DOHH2 (cell line): ENCODE data around the gene TRAF6.

Experiments used
- H3F3A ChIP-seq: fragments of 200-600 bp; sonication (generic), shearing (Covaris generic); 2 replicates; pipeline ENCODE4 v1.6.0; 2016; ENCODE audit warnings: antibody characterized with exemption, mild to moderate bottlenecking; ENCODE audit not compliant: control insufficient read depth, insufficient read depth
- H3K27ac ChIP-seq: fragments of 200-600 bp; sonication (generic); 2 replicates; pipeline ENCODE4 v1.5.1; 2014; ENCODE audit warnings: low read depth, mild to moderate bottlenecking, low read length, moderate library complexity
- H3K27me3 ChIP-seq: fragments of 200-600 bp; sonication (generic); 2 replicates; pipeline ENCODE4 v1.6.1; 2014; ENCODE audit warnings: mild to moderate bottlenecking, low read length, mixed read lengths; ENCODE audit not compliant: control insufficient read depth
- H3K36me3 ChIP-seq: fragments of 200-600 bp; sonication (generic); 2 replicates; pipeline ENCODE4 v1.6.1; 2014; ENCODE audit warnings: mild to moderate bottlenecking, low read length, moderate library complexity, mixed read lengths; ENCODE audit not compliant: control insufficient read depth
- H3K4me1 ChIP-seq: fragments of 200-600 bp; sonication (generic); 2 replicates; pipeline ENCODE4 v1.6.1; 2014; ENCODE audit warnings: mild to moderate bottlenecking, low read length, mixed read lengths; ENCODE audit not compliant: control insufficient read depth
- H3K4me2 ChIP-seq: fragments of 200-600 bp; sonication (generic); 2 replicates; pipeline ENCODE4 v1.6.0; 2014; ENCODE audit warnings: mild to moderate bottlenecking, low read length, moderate library complexity
- H3K4me3 ChIP-seq: fragments of 200-600 bp; sonication (generic); 2 replicates; pipeline ENCODE4 v1.5.1; 2014; ENCODE audit warnings: mild to moderate bottlenecking, low read length, mixed read lengths
- H3K79me2 ChIP-seq: fragments of 200-600 bp; sonication (generic); 2 replicates; pipeline ENCODE4 v1.6.1; 2014; ENCODE audit warnings: mild to moderate bottlenecking, low read length, mixed read lengths; ENCODE audit not compliant: control insufficient read depth
- H3K9me2 ChIP-seq: fragments of 200-600 bp; sonication (generic); replicated peaks from 2 replicates; pipeline ENCODE4 v1.6.1; 2014; ENCODE audit warnings: mild to moderate bottlenecking, low read length, mixed read lengths; ENCODE audit not compliant: control insufficient read depth
- H3K9me3 ChIP-seq: fragments of 200-600 bp; sonication (generic); 2 replicates; pipeline ENCODE4 v1.6.1; 2014; ENCODE audit warnings: antibody characterized with exemption, low read length, mixed read lengths; ENCODE audit not compliant: control insufficient read depth, insufficient read depth
- H4K20me1 ChIP-seq: fragments of 200-600 bp; sonication (generic); 2 replicates; pipeline ENCODE4 v1.6.0; 2014; ENCODE audit warnings: low read depth, mild to moderate bottlenecking, antibody characterized with exemption, low read length, moderate library complexity; ENCODE audit not compliant: control insufficient read depth, insufficient read depth
- EZH2phosphoT487 ChIP-seq: fragments of 200-600 bp; sonication (generic); IDR thresholded peaks from 2 replicates; pipeline ENCODE4 v1.6.1; 2017; ENCODE audit warnings: borderline replicate concordance, mild to moderate bottlenecking, antibody characterized with exemption, low read length, moderate library complexity, mixed read lengths
- TF ChIP-seq, protein P1 (sequence below): fragments of 200-600 bp; sonication (generic); IDR thresholded peaks from one replicate; pipeline ENCODE4 v1.5.1; 2014; ENCODE audit warnings: antibody characterized with exemption, mild to moderate bottlenecking, low read depth, low read length; ENCODE audit not compliant: poor library complexity, severe bottlenecking

The TRAF6 gene

DNA sequence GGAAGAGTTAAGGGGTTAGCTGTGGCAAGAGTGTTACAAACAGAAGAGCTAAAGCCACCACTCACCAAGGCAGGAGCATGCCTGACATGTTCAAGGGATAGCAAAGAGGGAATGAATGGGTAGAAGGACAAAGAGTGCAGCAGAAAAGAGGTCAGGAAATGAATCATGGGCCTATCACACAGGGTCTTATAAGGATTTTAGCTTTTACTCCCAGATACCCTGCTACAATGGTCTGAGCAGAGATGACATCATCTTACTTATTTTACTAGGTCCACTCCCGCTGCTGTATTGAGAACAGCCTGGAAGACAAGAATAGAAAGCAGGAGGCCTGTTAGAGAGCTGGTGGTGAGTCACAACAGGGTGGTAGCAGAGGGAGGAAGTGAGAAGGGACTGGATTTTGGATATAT lies 9.8 kb downstream of the TRAF6 start:
- Histone ChIP-seq H3K4me2 (no peak overlapping the region), H3K27me3 (no peaks in the 10 kb centered on the region), H3F3A (no peaks in the 10 kb centered on the region), H3K79me2 (peaks cover 22% of the 10 kb centered on the region), H3K36me3 (peaks cover 32% of the 10 kb centered on the region), H3K9me2 (no peaks in the 10 kb centered on the region), H3K4me1 (no peaks in the 10 kb centered on the region), H3K4me3 (no peak overlapping the region), H3K9me3 (no peaks in the 10 kb centered on the region), H4K20me1 (no peaks in the 10 kb centered on the region), H3K27ac (no peak overlapping the region)
- TF ChIP-seq EZH2phosphoT487 = no peak
- TF ChIP-seq, protein P1, sequence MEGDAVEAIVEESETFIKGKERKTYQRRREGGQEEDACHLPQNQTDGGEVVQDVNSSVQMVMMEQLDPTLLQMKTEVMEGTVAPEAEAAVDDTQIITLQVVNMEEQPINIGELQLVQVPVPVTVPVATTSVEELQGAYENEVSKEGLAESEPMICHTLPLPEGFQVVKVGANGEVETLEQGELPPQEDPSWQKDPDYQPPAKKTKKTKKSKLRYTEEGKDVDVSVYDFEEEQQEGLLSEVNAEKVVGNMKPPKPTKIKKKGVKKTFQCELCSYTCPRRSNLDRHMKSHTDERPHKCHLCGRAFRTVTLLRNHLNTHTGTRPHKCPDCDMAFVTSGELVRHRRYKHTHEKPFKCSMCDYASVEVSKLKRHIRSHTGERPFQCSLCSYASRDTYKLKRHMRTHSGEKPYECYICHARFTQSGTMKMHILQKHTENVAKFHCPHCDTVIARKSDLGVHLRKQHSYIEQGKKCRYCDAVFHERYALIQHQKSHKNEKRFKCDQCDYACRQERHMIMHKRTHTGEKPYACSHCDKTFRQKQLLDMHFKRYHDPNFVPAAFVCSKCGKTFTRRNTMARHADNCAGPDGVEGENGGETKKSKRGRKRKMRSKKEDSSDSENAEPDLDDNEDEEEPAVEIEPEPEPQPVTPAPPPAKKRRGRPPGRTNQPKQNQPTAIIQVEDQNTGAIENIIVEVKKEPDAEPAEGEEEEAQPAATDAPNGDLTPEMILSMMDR = no peak

DNA sequence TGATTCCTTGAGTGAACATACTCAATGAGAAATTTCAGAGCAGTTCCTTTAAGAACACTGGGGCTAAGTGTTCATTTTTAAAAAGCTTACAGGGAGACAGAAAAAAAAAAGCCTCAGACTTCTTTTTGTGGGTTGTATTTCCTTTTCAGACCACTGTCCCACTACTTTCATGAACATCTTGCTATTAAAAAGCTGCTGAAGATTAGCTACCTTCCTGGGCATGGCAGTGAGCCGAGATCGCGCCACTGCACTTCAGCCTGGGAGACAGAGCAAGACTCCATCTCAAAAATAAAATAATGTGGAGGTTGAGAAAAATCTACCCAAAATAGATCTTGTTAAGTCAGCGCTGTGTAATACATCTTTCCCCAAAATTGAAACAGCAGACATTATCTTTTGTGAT lies 10.8 kb downstream of the TRAF6 start:
- Histone ChIP-seq H3K79me2 (peaks cover 14% of the 10 kb centered on the region), H3K4me3 (no peak overlapping the region), H3K9me3 (no peaks in the 10 kb centered on the region), H3K4me1 (no peaks in the 10 kb centered on the region), H3K4me2 (no peak overlapping the region), H3K36me3 (peaks cover 35% of the 10 kb centered on the region), H3K9me2 (no peaks in the 10 kb centered on the region), H3F3A (0 out of 2 replicates have a peak, but pooled peaks cover 5% of the 10 kb centered on the region), H3K27ac (no peak overlapping the region), H3K27me3 (no peaks in the 10 kb centered on the region), H4K20me1 (no peaks in the 10 kb centered on the region)
- TF ChIP-seq, protein P1 = no peak
- no peak for TF ChIP-seq EZH2phosphoT487

DNA sequence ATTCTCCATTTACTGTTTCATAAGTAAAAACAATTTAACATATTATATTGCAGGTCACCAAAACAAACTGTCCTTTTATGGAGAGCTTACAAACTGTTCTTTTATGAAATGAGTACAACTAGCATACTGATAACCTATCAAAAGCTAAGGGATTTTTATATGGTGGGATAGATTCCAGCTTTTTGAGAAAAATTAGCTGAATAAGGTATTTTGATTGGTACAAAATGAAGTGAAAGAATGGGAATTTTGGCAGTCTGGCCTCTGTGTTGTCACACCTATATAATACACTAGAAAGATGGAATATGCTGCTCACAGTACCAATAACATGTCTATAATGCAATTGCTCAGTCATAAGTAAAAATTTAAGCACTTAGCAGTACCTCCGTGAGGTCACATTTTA lies 11.4 kb downstream of the TRAF6 start:
- H3K36me3 ChIP-seq = peaks cover 35% of the 10 kb centered on the region
- no peaks in the 10 kb centered on the region for H3K9me2 ChIP-seq
- no peaks in the 10 kb centered on the region for H3K9me3 ChIP-seq
- TF ChIP-seq EZH2phosphoT487 = no peak
- TF ChIP-seq, protein P1 = no peak
- H4K20me1 ChIP-seq = no peaks in the 10 kb centered on the region
- peaks cover 8% of the 10 kb centered on the region for H3K79me2 ChIP-seq
- H3F3A ChIP-seq = 0 out of 2 replicates have a peak, but pooled peaks cover 5% of the 10 kb centered on the region
- no peak overlapping the region for H3K27ac ChIP-seq
- H3K4me3 ChIP-seq = no peak overlapping the region
- H3K27me3 ChIP-seq = no peaks in the 10 kb centered on the region
- H3K4me2 ChIP-seq = no peak overlapping the region
- no peaks in the 10 kb centered on the region for H3K4me1 ChIP-seq
